Stomach (tissue), 9 donors: ENCODE data around the gene MTCL1. TPM values are rescaled to one million over a fixed set of nuclear protein-coding genes. Genes with fewer than 3 reads are reported as not detected.

Source experiments
- DNase-seq, 2 donors: peaks; one replicate each; pipeline versions ENCODE4 v3.0.0 to v3.0.0-alpha.2; 2013 to 2019
- H3K27ac ChIP-seq, 5 donors: fragments of 200-600 bp in 4 of 5; sonication (generic) in 4 of 5; one replicate each; pipeline ENCODE4 v1.5.1; 2013 to 2019; ENCODE audit warnings: mild to moderate bottlenecking in 1 of 5, moderate library complexity in 1 of 5
- H3K27me3 ChIP-seq, 3 donors: fragments of 200-600 bp; sonication (generic); one replicate each; pipeline ENCODE4 v1.5.1; 2017 to 2019; ENCODE audit warnings: mixed run types in 1 of 3
- H3K36me3 ChIP-seq, 4 donors: fragments of 200-600 bp; sonication (generic); 1 replicate in 3 of 4; 2 replicates in 1 of 4; pipeline ENCODE4 v1.5.1; 2016 to 2019
- H3K4me1 ChIP-seq, 4 donors: fragments of 200-600 bp; sonication (generic); one replicate each; pipeline ENCODE4 v1.5.1; 2016 to 2019
- H3K4me3 ChIP-seq, 4 donors: fragments of 200-600 bp; sonication (generic) in 3 of 4; one replicate each; pipeline ENCODE4 v1.5.1; 2016 to 2019; ENCODE audit warnings: mild to moderate bottlenecking in 1 of 4
- H3K9me3 ChIP-seq, 4 donors: fragments of 200-600 bp; sonication (generic); one replicate each; pipeline ENCODE4 v1.5.1; 2016 to 2019
- CTCF ChIP-seq, 7 experiments: fragments of 450-650 bp in 4 of 7; fragments of 200-600 bp in 3 of 7; sonication (generic) in 3 of 7; IDR thresholded peaks; one replicate each; pipeline ENCODE4 v1.5.1; 2016 to 2019; ENCODE audit warnings: antibody characterized with exemption in 7 of 7, control low read depth in 2 of 7, mild to moderate bottlenecking in 1 of 7
- EP300 ChIP-seq: sonication (generic); formaldehyde crosslinking; IDR thresholded peaks from one replicate; pipeline ENCODE4 v1.6.1; 2017; ENCODE audit warnings: antibody characterized with exemption
- POLR2A ChIP-seq, 4 donors: fragments of 450-650 bp; IDR thresholded peaks; one replicate each; pipeline ENCODE4 v1.6.1; 2016; ENCODE audit warnings: antibody characterized with exemption in 4 of 4, control low read depth in 2 of 4, mild to moderate bottlenecking in 1 of 4, moderate library complexity in 1 of 4
- POLR2AphosphoS5 ChIP-seq, 3 donors: sonication (generic); formaldehyde crosslinking; IDR thresholded peaks; one replicate each; pipeline ENCODE4 v1.6.1; 2016; ENCODE audit warnings: antibody characterized with exemption in 3 of 3
- WGBS, 5 donors: extraction: QIAGEN DNeasy Blood & Tissue Kit in 3 of 5; methylation state at CpG; one replicate each; pipeline versions ENCODE4 v1.1.5 to v1.1.7; 2013 to 2018; 5-methylcytosine and 5-hydroxymethylcytosine counted together
- intact Hi-C: fragments of 100-400 bp; cut with DNase I; formaldehyde crosslinking; loops from one replicate; pipeline ENCODE4 v1.15.1; 2023; ENCODE audit warnings: low total_unique reads
- polyA plus RNA-seq, 3 donors: library from polyadenylated mRNA; stranded (reverse); fragments of 200-250 nt; gene quantifications; one replicate each; pipeline ENCODE4 v1.2.3, GENCODE V29; 2013
- total RNA-seq, 5 donors: library from RNA; depleted of rRNA; stranded (reverse); fragments of >200 nt; gene quantifications; one replicate each; pipeline versions ENCODE4 v1.1.0 to v1.2.3, GENCODE V29; 2014 to 2016
- donor health status: healthy with polysubstance abuse.
- donor health status: Bipolar disorder and iron deficiency.
- donor health status: healthy.

Gene MTCL1
- total and polyA plus RNA-seq, 8 donors = 2.3 to 225 (median 20.5) TPM

GRCh38 chr18:8726281-8726680 is 20.9 kb downstream of the MTCL1 start:
- H3K36me3 ChIP-seq = peaks cover 0 to 6% (median 3%) of the 10 kb centered on the region in 4 donors
- no peaks in the 10 kb centered on the region for H3K9me3 ChIP-seq
- no peak overlapping the region for H3K27ac ChIP-seq
- DNase-seq = no peak
- 94 to 99% (median 98%) methylated on average over 3 to 17 of the region's 17 CpGs for WGBS, 5 donors
- intact Hi-C loops = no loop called here
- H3K4me1 ChIP-seq = peaks cover 9 to 21% (median 14%) of the 10 kb centered on the region in 4 donors
- no peaks in the 10 kb centered on the region for H3K27me3 ChIP-seq
- TF ChIP-seq CTCF (IDR thresholded peaks at IDR 0.05) = no peak
- no peak for TF ChIP-seq EP300
- no peak for TF ChIP-seq POLR2A (IDR thresholded peaks at IDR 0.05)
- no peak for TF ChIP-seq POLR2AphosphoS5 (IDR thresholded peaks at IDR 0.05)
- H3K4me3 ChIP-seq = no peak overlapping the region

- Histone ChIP-seq H3K9me3 (no peaks in the 10 kb centered on the region), H3K27me3 (no peaks in the 10 kb centered on the region), H3K4me1 (peaks cover 9 to 18% (median 11%) of the 10 kb centered on the region in 4 donors), H3K36me3 (no peaks in the 10 kb centered on the region), H3K27ac (peak overlapping the region in 1 of 5 donors; percentile 0), H3K4me3 (no peak overlapping the region)
- TF ChIP-seq POLR2A (IDR thresholded peaks at IDR 0.05) (no peak), CTCF (IDR thresholded peaks at IDR 0.05) (no peak), EP300 (no peak), POLR2AphosphoS5 (IDR thresholded peaks at IDR 0.05) (no peak)
- intact Hi-C loops = no loop called here
- DNase-seq = no peak
- 90 to 94% (median 92%) methylated on average over 4 of the region's 4 CpGs for WGBS, 5 donors
These were observed 21.8 kb downstream of the MTCL1 start for GRCh38 chr18:8726963-8727705.

- intact Hi-C loops = no loop called here
- Histone ChIP-seq H3K27ac (peak overlapping the region in 4 of 5 donors; percentile 28 to 59 (median 41)), H3K9me3 (no peaks in the 10 kb centered on the region), H3K36me3 (no peaks in the 10 kb centered on the region), H3K27me3 (no peaks in the 10 kb centered on the region), H3K4me3 (no peak overlapping the region), H3K4me1 (peaks cover 9 to 27% (median 16%) of the 10 kb centered on the region in 4 donors)
- 18 to 31% (median 25%) methylated on average over 16 of the region's 16 CpGs for WGBS, 5 donors
- TF ChIP-seq POLR2AphosphoS5 (IDR thresholded peaks at IDR 0.05) (peak in 2 of 3 donors; percentile 70 to 71), POLR2A (IDR thresholded peaks at IDR 0.05) (no peak)
- DNase-seq = peak; percentile 65 to 83
These were observed 24.9 kb downstream of the MTCL1 start for GRCh38 chr18:8730080-8730827.

GRCh38 chr18:8732442-8733360 is 27.3 kb downstream of the MTCL1 start:
- no peaks in the 10 kb centered on the region for H3K27me3 ChIP-seq

More at GRCh38 chr18:8732442-8733360, 27.3 kb downstream of the MTCL1 start:
- Histone ChIP-seq H3K27ac (no peak overlapping the region), H3K36me3 (peaks cover 0 to 6% (median 0%) of the 10 kb centered on the region in 4 donors), H3K4me3 (no peak overlapping the region), H3K9me3 (no peaks in the 10 kb centered on the region), H3K4me1 (peaks cover 9 to 27% (median 16%) of the 10 kb centered on the region in 4 donors)
- DNase-seq = peak in 1 of 2 donors; percentile 75
- 72 to 85% (median 80%) methylated on average over 22 of the region's 22 CpGs for WGBS, 5 donors
- intact Hi-C loops = no loop called here
- TF ChIP-seq EP300 (no peak), POLR2AphosphoS5 (IDR thresholded peaks at IDR 0.05) (no peak), POLR2A (IDR thresholded peaks at IDR 0.05) (no peak), CTCF (IDR thresholded peaks at IDR 0.05) (no peak)
